ENCODE results near the gene MYO1E. TPM values are rescaled to one million over a fixed set of nuclear protein-coding genes. Genes with fewer than 3 reads are reported as not detected.

Gene MYO1E
- total RNA-seq, 2 donors from 2014 or later, result 66.3 to 92.0 TPM

- 94% methylated on average over 5 of the region's 5 CpGs for WGBS
- Histone ChIP-seq H3K27ac (no peak overlapping the region), H3K4me1 (replicated peaks) (no peaks in the 10 kb centered on the region), H3K9me3 (no peaks in the 10 kb centered on the region), H3K27me3 (replicated peaks; ENCODE audit: insufficient read depth) (no peaks in the 10 kb centered on the region), H3K36me3 (no peaks in the 10 kb centered on the region), H3K4me3 (no peak overlapping the region)
- TF ChIP-seq POLR2A (IDR thresholded peaks at IDR 0.05) (no peak), POLR2AphosphoS5 (IDR thresholded peaks at IDR 0.05) (no peak), CTCF (IDR thresholded peaks at IDR 0.05) (no peak)
- intact Hi-C loops (cut with DNase I), result no loop called here
- no peak for DNase-seq (ENCODE audit: low spot score)
These were observed 251.7 kb downstream of the MYO1E start for GRCh38 chr15:59120937-59121336.

- Histone ChIP-seq H3K27me3 (replicated peaks; ENCODE audit: insufficient read depth) (no peaks in the 10 kb centered on the region), H3K36me3 (no peaks in the 10 kb centered on the region), H3K27ac (no peak overlapping the region), H3K4me1 (replicated peaks) (no peaks in the 10 kb centered on the region), H3K9me3 (no peaks in the 10 kb centered on the region), H3K4me3 (no peak overlapping the region)
- DNase-seq (ENCODE audit: low spot score), result no peak
- intact Hi-C loops (cut with DNase I), result no loop called here
- no peak for TF ChIP-seq POLR2AphosphoS5 (IDR thresholded peaks at IDR 0.05)
- no peak for TF ChIP-seq POLR2A (IDR thresholded peaks at IDR 0.05)
- TF ChIP-seq CTCF (IDR thresholded peaks at IDR 0.05), result no peak
- WGBS, result 95% methylated on average over 5 of the region's 5 CpGs
These were observed 253.0 kb downstream of the MYO1E start for GRCh38 chr15:59119625-59120024.

DNA sequence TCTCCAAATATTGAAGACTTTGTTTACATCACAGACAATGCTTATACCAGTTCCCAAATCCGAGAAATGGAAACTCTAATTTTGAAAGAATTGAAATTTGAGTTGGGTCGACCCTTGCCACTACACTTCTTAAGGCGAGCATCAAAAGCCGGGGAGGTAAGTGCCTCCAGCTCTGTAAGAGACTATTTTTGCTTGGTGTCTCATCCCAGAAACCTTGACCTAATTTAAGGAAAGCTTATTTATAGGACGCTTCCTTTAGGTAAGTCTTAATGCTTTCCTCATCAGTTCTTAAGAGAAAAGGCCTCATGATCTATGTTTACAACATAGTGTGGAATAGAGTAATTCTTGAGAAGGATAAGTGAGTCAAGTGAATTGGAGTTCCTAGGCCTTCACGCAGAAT is 255.9 kb downstream of the MYO1E start:
- intact Hi-C loops (cut with DNase I), result no loop called here
- DNase-seq (ENCODE audit: low spot score), result no peak
- Histone ChIP-seq H3K9me3 (no peaks in the 10 kb centered on the region), H3K4me3 (no peak overlapping the region), H3K27me3 (replicated peaks; ENCODE audit: insufficient read depth) (no peaks in the 10 kb centered on the region), H3K4me1 (replicated peaks) (no peaks in the 10 kb centered on the region), H3K36me3 (no peaks in the 10 kb centered on the region), H3K27ac (no peak overlapping the region)
- TF ChIP-seq POLR2A (IDR thresholded peaks at IDR 0.05) (no peak), POLR2AphosphoS5 (IDR thresholded peaks at IDR 0.05) (no peak), CTCF (IDR thresholded peaks at IDR 0.05) (no peak)
- 95% methylated on average over 6 of the region's 6 CpGs for WGBS

DNA sequence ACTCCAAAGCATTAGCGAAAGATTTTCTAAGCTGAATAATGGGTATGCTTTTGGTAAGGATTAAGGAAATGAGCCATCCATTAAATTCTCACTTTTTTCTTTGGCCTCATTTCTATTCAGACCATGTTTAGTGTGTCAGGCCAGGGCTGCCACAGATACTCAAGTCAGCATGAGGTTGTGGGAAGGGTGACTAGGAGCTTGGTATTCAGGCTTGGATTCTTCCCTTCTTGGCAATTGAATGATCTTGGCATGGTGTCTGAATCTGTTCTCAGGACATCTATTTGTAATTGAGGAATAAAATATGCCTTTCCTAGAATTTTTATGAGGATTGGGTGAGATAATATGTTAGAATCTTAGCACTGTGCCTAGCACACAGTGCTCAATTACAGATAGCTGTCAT is 256.5 kb downstream of the MYO1E start:
- no peak for DNase-seq (ENCODE audit: low spot score)
- intact Hi-C loops (cut with DNase I), result no loop called here
- TF ChIP-seq CTCF (IDR thresholded peaks at IDR 0.05) (no peak), POLR2A (IDR thresholded peaks at IDR 0.05) (no peak), POLR2AphosphoS5 (IDR thresholded peaks at IDR 0.05) (no peak)
- no peaks in the 10 kb centered on the region for H3K4me1 ChIP-seq (replicated peaks)
- no peaks in the 10 kb centered on the region for H3K9me3 ChIP-seq
- 100% methylated on average over 1 of the region's 1 CpG for WGBS
- no peaks in the 10 kb centered on the region for H3K27me3 ChIP-seq (replicated peaks; ENCODE audit: insufficient read depth)
- no peaks in the 10 kb centered on the region for H3K36me3 ChIP-seq
- no peak overlapping the region for H3K27ac ChIP-seq
- no peak overlapping the region for H3K4me3 ChIP-seq

GRCh38 chr15:59115047-59115446 is 257.6 kb downstream of the MYO1E start:
- Histone ChIP-seq H3K4me3 (no peak overlapping the region), H3K36me3 (no peaks in the 10 kb centered on the region), H3K9me3 (no peaks in the 10 kb centered on the region), H3K27ac (no peak overlapping the region), H3K4me1 (replicated peaks) (no peaks in the 10 kb centered on the region), H3K27me3 (replicated peaks; ENCODE audit: insufficient read depth) (no peaks in the 10 kb centered on the region)
- 59% methylated on average over 2 of the region's 2 CpGs for WGBS
- TF ChIP-seq POLR2A (IDR thresholded peaks at IDR 0.05), result no peak
- no peak for TF ChIP-seq POLR2AphosphoS5 (IDR thresholded peaks at IDR 0.05)
- TF ChIP-seq CTCF (IDR thresholded peaks at IDR 0.05), result no peak
- DNase-seq (ENCODE audit: low spot score), result no peak
- intact Hi-C loops (cut with DNase I), result no loop called here

Measured in prostate gland (tissue), 2 donors.